Epithelial cell of esophagus (primary cell): ENCODE measurements around the gene EXOSC5.
A peak's percentile ranks its signal among the peaks of the same experiment; 100 is the strongest.

Source experiments
- DNase-seq: peaks from one replicate; pipeline ENCODE4 v3.0.0; 2010; ENCODE audit warnings: low read depth
- H3K4me3 ChIP-seq: 2 replicates; pipeline ENCODE4 v1.5.1; 2011; ENCODE audit warnings: mild to moderate bottlenecking, low read length, control low read depth
- CTCF ChIP-seq: IDR thresholded peaks from 2 replicates; pipeline ENCODE4 v1.5.1; 2011; ENCODE audit warnings: low read depth, mild to moderate bottlenecking, low read length, control low read depth, inconsistent platforms; ENCODE audit not compliant: insufficient read depth; ENCODE audit errors: missing control alignments

EXOSC5 gene

DNA sequence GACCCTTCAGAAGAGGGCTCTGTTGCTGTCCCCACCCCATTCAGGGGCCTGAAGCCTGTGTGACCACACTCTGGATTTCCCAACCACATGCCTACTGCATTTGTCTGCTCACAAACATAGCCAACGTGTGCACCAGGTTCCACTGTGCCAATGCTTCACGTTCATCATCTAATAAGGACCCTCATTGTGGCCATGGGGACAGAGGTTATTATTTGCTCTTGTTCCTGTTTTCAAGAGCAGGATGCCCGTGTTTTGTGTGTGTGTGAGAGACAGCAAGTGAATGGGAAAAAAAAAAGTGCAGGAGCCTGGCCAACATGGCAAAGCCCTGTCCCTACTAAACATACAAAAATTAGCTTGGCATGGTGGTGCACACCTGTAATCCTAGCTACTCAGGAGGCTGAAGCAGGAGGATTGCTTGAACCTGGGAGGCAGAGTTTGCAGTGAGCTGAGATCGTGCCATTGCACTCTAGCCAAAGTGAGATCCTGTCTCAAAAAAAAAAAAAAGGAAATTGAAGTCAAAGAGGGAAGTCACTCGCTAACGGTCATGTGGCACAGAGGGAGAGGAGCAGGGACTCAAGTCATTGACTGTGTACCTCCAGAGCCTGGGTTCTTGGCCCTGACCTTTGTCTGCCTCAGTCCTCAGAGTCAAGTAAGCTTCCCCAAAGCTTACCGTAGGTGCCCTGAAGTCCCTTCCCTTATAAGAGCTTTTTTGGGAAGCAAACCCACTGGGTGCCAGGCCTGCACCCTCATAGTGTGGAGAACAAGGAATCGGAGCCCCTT, 23.1 kb upstream of the EXOSC5 start:
- no peak for DNase-seq
- no peak overlapping the region for H3K4me3 ChIP-seq
- TF ChIP-seq CTCF = no peak

- H3K4me3 ChIP-seq = no peak overlapping the region
- DNase-seq = peak; percentile 60
- TF ChIP-seq CTCF = no peak
Observed at GRCh38 chr19:41416194-41416674, 19.1 kb upstream of the EXOSC5 start.

GRCh38 chr19:41415154-41415571, 18.0 kb upstream of the EXOSC5 start:
- no peak overlapping the region for H3K4me3 ChIP-seq
- no peak for DNase-seq
- TF ChIP-seq CTCF = no peak

DNA sequence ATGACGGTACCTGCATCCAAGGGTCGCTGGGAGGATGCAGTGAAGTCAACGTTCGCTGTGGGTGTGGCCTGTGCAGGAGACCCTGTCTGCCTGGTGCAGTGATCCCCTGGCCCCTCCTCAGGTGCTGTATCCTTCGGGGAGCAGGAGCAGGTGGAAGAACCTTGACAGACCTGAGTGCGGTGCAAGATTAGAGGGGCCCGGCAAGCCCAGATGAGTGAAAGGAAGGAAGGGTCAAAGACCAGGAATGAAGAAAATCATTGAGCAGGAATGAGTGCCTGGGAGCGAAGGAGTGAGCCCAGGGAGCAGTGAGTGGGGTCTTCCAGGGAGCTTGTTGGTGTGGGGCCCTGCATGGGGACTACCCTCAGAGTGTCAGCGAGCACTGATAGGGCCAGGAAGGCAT, 17.3 kb upstream of the EXOSC5 start:
- no peak for DNase-seq
- no peak overlapping the region for H3K4me3 ChIP-seq
- no peak for TF ChIP-seq CTCF

DNA sequence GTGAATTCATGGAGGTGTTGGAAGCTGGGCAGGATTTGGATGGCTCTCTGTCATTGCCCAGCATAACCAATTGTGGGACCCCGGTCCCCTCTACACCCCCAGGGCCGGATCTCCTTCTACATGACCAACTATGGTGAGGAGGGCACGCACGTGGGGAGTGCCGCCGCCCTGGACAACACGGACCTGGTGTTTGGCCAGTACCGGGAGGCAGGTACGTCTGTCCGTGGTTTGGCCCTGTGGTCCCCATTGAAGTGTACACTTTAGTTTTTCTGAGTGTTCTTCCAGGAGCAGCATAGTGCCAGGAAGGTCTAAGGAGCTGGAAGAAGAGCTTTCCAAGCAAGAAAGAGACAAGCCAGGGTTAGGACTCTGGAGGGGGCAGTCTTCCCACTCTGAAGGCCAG, 16.8 kb upstream of the EXOSC5 start:
- no peak for DNase-seq
- H3K4me3 ChIP-seq = no peak overlapping the region
- TF ChIP-seq CTCF = no peak

DNA sequence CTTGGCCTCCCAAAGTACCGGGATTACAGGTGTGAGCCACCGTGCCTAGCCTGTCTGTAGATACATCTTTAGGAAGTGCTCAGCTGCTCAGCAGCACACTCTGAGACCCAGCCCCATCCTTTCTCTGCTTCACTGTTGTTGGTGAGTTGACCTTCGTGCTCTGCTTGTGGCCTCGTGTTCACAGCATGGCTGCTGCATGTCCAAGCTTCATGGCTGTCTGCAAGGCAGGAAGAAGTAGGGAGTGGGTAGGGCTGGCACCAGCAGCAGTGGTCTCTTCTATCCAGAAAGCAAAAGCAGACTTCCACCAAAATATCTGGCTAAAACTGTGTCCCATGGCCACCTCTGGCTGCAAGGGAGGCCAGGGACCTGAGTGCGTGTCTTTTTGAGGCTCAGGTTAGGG, 15.8 kb upstream of the EXOSC5 start:
- DNase-seq = no peak
- no peak for TF ChIP-seq CTCF
- H3K4me3 ChIP-seq = no peak overlapping the region

DNA sequence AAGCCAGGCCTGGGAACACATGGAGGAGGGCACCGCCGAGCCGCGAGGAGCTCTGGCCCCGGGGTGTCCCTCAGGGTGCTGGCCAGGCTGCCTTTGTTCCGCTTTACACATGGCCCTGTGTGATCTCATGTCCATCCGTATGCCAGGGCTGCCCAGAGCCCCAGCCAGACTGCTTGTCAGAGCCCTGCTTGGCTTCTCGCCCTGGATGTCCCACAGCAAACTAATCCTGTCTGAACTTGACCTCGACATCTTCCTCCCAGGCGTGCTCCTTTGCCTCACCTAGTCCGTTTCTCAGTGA, 14.8 kb upstream of the EXOSC5 start:
- peak; percentile 40 for DNase-seq
- no peak for TF ChIP-seq CTCF
- no peak overlapping the region for H3K4me3 ChIP-seq
